NCI-H2227 (cell line): Measurements from ENCODE around the gene ZBTB42.

Experiments used
- DNase-seq: peaks from one replicate; lab custom pipeline; 2025; ENCODE audit not compliant: unreplicated experiment; lab: John Stamatoyannopoulos, UW

The ZBTB42 gene

DNA sequence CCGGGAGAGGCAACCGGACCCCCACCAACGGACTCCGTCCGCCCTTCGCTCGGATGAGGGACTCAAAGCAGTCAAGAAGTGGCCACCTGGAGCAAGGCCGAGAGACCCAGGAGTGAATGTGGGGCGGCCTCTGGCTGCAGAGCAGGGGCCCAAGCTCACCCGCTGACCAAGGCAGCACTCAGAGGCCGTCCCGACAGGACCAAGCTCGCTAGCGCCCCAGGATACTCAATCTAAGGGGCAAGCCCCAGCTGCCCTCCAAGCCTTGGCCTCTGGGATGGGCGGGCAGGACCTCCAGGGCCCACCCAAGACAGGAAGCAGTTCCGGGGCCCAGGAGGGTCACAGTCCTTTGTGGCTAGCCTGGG lies 6.3 kb upstream of the ZBTB42 start:
- no peak for DNase-seq

- DNase-seq, result no peak
Measured at GRCh38 chr14:104794993-104795780, 5.7 kb upstream of the ZBTB42 start, which contains the start of gene AKT1. Gene AKT1 (minus strand): TSS chr14:104795748. CDS start chr14:104792643, 3,105 bp downstream.

DNA sequence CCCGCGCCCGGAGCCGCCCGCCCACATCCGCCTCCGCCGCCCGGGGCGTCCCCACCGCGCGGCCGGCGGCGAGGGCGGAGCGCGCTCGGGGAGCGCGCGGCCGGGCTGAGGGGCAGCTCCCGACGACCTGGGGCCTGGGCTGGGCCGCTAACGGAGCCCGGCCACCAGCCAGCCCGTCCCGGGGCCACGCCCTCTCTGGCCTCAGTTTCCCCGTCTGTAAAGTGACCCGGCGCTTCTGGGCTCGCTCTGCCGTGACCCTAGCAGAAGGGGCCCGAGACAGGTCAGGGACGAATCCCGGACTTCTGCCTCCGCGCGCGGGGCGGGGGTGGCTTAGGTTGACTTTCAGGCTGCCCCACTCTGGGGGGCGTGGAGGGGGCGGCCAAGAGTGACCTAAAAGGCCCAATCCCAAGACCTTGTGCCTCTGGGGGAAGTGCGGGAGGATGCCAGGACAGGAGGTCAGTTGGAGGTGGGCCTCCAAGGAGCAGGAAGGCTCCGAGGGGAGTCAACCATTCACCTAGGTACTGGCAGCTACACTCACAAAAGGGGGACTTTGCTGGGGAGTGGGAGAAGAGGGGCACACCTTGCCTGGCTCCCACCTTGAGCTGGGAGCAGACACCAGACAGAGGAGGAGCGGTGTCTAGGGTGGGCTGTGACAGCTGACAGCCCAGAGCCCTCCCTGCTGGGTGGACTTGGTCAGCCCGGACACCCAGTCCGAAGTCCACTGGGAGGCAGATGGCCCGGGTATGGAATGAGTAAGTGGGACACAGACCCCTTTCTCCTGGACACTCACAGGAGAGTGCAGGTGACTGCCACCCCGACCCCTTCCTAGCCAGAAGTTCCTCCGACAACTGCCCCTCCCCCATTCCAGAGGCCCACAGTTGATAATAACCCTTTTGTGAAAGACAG lies 4.9 kb upstream of the ZBTB42 start:
- DNase-seq, result peak; percentile 62

DNA sequence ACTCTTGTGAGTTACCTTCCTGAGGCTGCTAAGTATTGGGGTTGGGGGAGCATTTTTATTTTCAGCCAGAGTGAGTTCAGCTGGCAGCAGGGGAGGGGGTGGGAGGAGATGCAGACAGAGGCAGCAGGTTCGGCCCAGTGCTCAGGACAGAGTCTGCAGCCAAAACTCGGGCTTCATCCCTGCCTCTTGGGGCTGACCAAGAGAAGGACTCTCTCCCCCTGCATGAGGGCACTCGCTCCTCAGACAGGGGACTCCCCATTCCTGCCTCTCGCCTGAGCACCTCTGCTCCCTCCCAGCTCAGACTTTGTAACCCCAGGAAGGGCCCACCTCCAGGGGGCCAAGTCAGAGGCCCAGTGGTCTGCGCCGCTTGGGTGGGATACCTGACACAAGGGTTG lies 4.2 kb upstream of the ZBTB42 start:
- DNase-seq, result no peak

DNA sequence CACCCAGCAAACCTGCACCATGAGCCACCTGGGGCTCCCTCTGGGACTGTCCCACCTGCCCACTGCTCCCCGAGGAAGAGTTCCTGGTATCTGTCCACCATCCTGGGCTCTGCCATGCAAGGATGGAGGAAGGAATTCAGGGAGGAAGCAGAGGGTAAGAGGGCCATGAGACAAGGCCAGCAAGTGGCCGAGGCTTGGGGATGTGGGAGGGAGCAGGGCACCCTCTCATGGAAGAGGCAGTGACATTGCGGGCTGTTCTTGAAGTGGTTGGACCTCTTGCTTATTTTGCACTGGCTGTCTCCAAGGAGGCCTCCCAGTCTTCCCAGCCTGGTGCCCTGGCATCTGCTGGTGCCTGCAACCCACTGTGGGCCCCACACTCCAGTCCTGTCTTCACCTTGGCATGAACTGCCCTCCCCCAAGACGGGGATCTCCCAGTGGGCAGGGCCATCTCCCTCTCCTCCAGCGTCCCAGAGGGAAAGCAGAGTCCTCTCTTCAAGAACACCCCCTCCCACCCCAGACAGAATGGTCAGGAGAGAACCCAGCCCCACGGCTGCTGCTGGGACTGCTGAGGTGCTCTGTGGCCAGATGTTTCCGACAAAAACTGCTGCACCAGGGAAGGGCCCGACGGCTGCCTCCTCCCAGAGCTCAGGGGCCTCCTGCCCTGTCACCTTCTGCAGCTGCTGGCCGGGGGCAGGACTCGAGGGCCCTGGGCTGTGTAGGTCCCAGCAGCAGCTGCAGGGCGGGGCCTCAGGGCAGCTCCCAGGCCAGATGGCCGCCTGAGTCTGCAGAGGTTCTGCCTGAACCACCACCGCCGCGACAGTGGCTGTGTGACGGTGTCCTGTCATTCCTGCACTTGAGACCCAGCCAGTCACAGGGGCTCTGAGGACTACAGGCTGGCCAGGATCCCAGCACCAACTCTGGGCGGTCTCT lies 3.5 kb upstream of the ZBTB42 start:
- no peak for DNase-seq

DNA sequence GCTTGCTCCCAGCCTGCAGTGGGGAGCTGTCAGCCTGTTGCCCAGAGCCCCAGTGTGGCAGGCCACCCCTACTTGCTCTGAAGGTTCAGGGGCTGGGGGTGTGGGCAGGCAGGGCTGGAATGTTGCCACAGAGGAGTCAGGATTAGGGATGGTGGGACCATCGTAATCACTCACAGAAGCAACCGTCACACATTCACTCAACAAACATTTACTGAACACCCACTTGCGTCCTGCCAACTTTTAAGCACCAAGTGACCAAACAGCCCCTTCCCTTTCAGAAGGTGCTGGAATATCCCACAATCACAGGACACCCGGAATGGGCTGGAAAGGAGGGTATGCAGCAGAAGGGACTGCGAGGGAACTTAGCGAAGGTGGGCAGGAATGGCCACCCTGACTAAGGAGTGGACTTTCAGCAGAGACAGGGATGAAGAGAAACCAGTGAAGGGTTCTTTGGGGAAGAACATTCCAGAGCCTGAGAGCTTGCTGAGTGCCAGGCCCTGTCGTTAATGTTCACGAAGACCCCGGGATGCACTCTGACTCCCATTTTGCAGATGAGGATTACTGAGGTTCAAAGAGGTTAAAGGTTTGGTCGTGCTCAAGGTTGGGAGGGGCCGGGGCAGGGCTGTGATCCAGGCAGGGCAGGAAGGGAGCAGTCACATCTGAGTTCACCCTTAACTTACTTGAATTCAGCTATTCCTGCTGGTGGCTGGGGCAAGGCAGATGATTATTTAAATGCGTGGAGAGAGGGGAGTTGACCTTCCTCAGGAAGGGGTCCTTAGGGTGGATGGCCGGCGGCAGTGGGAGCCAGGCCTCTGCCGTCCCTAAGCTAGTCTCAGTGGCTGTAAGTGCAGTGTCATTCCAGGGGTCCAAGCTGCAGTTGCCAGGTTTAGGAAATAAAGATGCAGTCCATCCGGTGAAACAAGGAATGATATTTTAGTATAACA lies 2.3 kb upstream of the ZBTB42 start:
- DNase-seq, result no peak

DNA sequence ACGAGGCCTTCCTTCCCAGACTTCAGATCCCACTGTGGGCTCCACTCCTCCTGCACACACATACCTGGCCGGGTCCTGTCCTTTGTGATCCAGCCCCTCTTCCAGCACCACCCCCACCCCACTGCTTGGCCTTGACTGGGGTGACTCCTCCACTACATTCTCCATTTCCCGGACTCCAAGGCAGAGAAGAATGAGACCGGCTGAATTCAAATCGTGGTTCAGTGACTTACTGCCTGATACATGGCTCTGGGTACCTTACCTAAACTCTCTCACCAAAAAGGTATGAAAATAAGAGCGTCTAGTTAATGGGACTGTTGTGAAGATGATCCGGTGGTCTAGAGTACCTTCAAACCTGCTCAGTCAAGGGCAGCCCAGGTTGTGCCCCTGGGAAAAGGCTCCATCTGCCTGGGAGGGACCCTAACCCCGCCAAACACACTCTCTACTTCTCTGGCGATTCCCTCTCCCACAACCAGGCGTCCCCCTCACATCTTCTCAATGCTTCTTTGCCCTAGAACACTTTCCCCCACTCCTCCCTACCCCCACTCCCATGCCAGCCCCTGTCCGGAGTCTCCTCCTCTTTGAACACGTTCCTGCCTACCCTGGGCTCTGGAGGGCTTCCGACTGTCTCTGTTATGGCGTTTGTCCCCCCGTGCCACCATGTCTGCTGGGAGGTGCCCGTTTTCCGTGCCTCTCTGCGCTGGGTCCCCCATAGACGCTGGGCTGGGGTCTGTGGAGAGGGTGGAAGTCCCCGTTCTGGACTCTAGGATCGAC lies 1.5 kb upstream of the ZBTB42 start:
- DNase-seq, result peak; percentile 24

DNA sequence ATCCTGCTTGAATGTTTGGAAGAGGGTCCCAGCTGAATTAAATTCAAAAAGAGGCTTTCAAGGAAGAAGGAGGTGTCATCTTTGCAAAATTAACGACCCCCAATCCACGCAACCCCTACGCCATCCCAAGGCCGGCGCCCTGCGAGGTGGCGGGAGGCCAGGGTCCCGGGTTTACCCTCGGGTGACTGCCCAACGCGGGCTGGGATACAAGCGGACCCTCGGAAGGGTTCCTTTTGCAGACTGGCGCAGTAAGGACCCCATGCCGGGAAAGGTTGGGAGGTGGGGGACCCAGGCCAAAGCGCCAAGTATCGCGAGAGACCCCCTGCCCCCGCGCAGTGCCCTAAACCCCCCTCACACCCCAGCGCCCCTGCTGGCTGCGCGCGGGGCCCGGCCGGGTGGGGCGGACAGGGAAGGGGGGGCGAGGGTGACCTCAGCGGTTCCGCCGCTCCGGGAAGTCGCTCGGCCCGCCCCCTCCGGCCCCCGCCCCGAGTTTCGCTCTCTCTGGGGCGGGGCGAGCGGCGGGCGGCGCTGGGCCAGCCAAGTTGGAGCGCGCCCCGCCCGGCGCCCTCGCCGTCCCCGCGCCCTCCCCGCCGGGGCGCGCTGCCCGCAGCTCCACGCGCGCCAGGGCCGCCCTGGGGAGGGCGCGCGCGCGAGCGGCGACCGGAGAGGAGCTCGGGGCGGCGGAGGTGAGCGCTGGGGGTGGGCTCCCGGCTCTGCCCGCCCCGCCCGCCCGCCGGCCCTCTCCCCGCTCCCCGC lies 708 bp upstream of the ZBTB42 start:
- DNase-seq, result peak; percentile 76

- no peak for DNase-seq
Measured at GRCh38 chr14:104801520-104802393, 856 bp downstream of the ZBTB42 start.

DNA sequence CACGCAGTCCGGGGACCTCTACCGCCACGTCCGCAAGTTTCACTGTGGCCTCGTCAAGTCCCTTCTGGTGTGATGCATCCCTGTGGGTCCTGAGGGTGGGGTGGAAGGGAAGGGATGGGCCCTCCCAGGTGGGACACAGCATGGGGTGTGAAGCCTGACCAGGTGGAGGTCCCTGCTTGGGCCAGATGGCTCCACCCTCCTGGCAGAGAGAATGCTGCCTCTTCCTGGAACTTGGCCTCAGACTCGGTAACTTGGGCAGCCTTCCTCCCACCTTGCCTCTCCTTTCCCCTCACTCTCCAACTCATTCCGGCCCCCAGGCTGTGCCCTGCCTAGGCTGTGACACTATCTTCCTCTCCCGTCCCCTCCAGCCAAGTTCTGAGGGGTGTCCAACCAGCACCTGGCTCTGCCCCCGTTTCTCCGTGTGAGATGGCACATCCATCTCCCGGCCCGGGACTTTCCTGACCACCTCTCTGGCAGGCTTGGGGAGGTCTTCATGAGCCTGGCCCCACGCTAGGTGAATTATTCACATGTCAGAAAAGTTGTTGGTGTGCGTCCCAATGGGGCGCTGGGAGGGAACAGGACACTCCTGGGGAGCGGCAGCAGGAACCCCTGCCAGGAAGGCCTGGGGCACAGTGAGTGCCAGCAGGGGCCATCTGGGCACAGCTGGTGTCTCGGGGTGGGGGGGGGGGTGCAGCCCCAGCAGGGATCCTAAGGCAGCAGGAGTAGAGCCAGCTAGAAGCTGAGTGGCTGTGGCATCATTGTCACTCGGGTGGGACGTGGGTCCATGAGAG lies 1.7 kb downstream of the ZBTB42 start:
- no peak for DNase-seq

GRCh38 chr14:104803280-104803911 lies 2.5 kb downstream of the ZBTB42 start:
- no peak for DNase-seq

DNA sequence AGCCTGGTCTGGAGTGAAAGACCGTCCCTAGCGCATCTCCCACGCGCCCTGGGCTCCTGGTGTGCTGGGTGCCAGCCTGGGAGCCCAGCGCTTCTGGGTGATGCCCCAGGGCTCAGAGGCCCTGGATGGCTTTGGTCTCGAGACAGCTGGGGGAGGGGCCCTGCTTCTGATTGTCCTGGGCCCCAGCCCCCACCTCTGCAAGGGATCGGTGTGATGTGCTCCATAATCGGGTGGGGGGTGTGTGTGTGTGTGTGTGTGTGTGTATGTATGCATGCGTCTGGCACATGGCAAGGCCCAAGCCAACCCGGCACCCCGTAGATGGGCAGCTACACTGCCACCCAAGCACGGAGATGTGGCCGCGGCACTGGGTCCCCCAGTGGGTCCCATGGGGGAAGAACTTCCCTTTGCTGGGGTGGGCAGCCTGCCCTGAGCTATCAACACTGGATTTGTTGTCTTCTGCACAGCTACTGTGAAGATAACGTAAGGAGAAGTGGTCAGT lies 3.1 kb downstream of the ZBTB42 start:
- no peak for DNase-seq

DNA sequence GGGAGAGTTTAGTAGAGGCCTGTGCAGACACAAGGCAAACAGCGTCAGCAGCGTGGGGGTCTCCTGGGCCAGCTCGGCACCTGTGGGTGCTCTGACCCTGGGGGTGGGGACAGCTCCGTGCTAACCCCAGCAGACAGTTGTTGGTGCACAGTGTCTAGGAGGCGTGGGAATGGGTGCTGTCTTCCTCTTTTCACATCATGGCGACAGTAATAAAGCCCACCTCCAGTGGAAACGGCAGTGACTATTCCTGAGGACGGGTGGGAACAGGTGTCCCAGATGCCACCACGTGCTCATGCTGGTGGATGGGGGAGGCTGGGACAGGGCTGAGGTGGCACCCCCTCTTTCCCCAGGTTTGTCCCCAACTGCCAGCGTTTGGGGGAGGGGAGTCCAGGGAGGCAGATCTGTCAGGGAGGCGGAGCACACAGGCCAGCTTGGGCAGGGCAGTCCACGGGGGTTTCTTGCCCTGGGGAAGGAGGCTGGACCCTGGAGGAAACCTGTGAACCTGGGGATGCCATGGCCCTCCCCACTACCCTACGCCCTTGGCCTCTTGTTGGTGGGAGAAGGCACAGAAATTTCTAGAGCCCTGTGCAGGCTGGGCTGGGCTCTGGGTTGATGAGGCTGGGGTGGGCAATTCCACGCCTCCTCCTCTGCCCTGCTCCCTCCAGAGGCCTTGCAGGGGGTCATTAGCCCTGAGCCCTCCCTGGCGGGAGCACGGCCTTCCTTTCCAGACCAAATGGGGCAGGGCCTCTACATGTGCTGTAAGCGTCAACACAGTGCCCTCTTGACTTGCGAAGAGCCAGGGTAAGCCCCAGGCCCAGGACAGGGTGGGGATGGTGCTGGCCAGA lies 3.8 kb downstream of the ZBTB42 start:
- no peak for DNase-seq

- DNase-seq, result no peak
Measured at GRCh38 chr14:104805326-104805678, 4.4 kb downstream of the ZBTB42 start.

DNA sequence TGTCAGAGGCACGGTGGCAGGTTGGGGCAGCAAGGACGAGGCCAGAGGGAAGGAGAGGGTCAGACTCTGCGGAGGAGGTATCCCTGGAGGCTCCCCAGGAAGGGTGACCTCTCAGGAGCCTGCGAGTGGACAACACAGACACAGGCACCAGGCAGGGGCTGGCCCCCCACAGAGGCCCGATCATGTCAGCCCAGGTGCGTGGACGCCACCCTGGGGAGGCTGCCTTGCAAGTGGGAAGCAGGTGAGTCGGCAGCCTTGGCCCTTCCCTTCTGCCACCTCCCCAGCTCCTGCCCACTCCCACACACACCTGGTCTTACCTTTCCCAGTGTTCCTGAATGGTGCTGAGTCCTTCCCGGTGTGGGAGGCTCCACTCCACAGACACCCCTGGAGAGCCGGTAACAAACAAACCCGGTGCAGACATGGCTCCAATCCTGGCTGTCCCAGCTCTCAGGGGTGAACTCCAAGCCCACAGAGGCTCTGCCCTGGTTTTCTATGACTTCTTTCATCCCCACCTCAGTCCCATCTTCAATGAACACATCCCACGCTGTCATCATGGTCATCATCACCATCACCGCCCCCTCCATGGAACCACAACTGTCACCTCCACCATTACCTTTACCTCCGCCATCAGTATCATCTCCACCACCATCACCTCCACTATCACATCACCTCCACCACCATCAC lies 5.2 kb downstream of the ZBTB42 start:
- no peak for DNase-seq
